MM.1S (cell line): Measurements from ENCODE around the gene HSFX4.
"Not testable (repeated sequence)": the region's sequence is repeated elsewhere in the genome, so short reads cannot be mapped to it uniquely, and the experiment has no call there.

Experiments used
- DNase-seq: peaks from one replicate; pipeline ENCODE4 v3.0.0-alpha.2; 2015
- H2AFZ ChIP-seq: fragments of 300-600 bp; sonication (generic); 2 replicates; pipeline ENCODE4 v1.6.0; 2016; ENCODE audit warnings: antibody characterized with exemption, low read length
- H3F3A ChIP-seq: fragments of 300-600 bp; sonication (generic); 2 replicates; pipeline ENCODE4 v1.6.1; 2016; ENCODE audit warnings: mild to moderate bottlenecking, antibody characterized with exemption, low read length, moderate library complexity, mixed read lengths; ENCODE audit not compliant: insufficient read depth
- H3K27ac ChIP-seq: fragments of 300-600 bp; sonication (generic); 2 replicates; pipeline ENCODE4 v1.5.1; 2016; ENCODE audit warnings: mild to moderate bottlenecking, low read length
- H3K27me3 ChIP-seq: fragments of 300-600 bp; sonication (generic); replicated peaks from 2 replicates; pipeline ENCODE4 v1.6.0; 2016; ENCODE audit warnings: low read length; ENCODE audit not compliant: insufficient read depth
- H3K36me3 ChIP-seq: fragments of 300-600 bp; sonication (generic); replicated peaks from 2 replicates; pipeline ENCODE4 v1.6.1; 2016; ENCODE audit warnings: mild to moderate bottlenecking, low read length, mixed read lengths; ENCODE audit not compliant: insufficient read depth
- H3K4me1 ChIP-seq: fragments of 300-600 bp; sonication (generic); 2 replicates; pipeline ENCODE4 v1.6.1; 2016; ENCODE audit warnings: low read length, mixed read lengths
- H3K4me2 ChIP-seq: fragments of 300-600 bp; sonication (generic); 2 replicates; pipeline ENCODE4 v1.6.0; 2016; ENCODE audit warnings: low read depth, low read length
- H3K4me3 ChIP-seq: fragments of 300-600 bp; sonication (generic); 2 replicates; pipeline ENCODE4 v1.5.1; 2016; ENCODE audit warnings: low read length, mixed read lengths
- H3K79me2 ChIP-seq: fragments of 300-600 bp; sonication (generic); 2 replicates; pipeline ENCODE4 v1.6.1; 2016; ENCODE audit warnings: mixed run types, low read length, mixed read lengths
- H3K9ac ChIP-seq: fragments of 300-600 bp; sonication (generic); 2 replicates; pipeline ENCODE4 v1.6.1; 2016; ENCODE audit warnings: low read length, mixed read lengths
- H3K9me2 ChIP-seq: fragments of 300-600 bp; sonication (generic); replicated peaks from 2 replicates; pipeline ENCODE4 v1.6.1; 2016; ENCODE audit warnings: mild to moderate bottlenecking, low read length, mixed read lengths; ENCODE audit not compliant: insufficient read depth
- H3K9me3 ChIP-seq: fragments of 300-600 bp; sonication (generic); replicated peaks from 2 replicates; pipeline ENCODE4 v1.6.1; 2016; ENCODE audit warnings: mild to moderate bottlenecking, low read length, mixed read lengths; ENCODE audit not compliant: insufficient read depth
- H4K20me1 ChIP-seq: fragments of 300-600 bp; sonication (generic); 2 replicates; pipeline ENCODE4 v1.6.1; 2016; ENCODE audit warnings: mild to moderate bottlenecking, low read length, moderate library complexity, mixed read lengths; ENCODE audit not compliant: insufficient read depth
- CTCF ChIP-seq: fragments of 300-600 bp; sonication (generic); IDR thresholded peaks from 2 replicates; pipeline ENCODE4 v1.5.1; 2016; ENCODE audit warnings: antibody characterized with exemption, low read length, mixed read lengths
- EZH2 ChIP-seq: fragments of 300-600 bp; sonication (generic); optimal IDR thresholded peaks from 2 replicates; pipeline ENCODE3; 2017; ENCODE audit warnings: low read depth, mild to moderate bottlenecking, antibody characterized with exemption, low read length, mixed read lengths
- EZH2phosphoT487 ChIP-seq: fragments of 300-600 bp; sonication (generic); IDR thresholded peaks from 2 replicates; pipeline ENCODE4 v1.6.1; 2018; ENCODE audit warnings: antibody characterized with exemption, low read length

Gene HSFX4

GRCh38 chrX:149939655-149939904 lies 10.2 kb downstream of the HSFX4 start:
- no peaks in the 10 kb centered on the region for H3K9me2 ChIP-seq
- H3K9ac ChIP-seq, result peak overlapping the region; percentile 64; the same call in 1 of the 2 replicates
- no peaks in the 10 kb centered on the region for H3K4me1 ChIP-seq
- no peaks in the 10 kb centered on the region for H4K20me1 ChIP-seq
- no peaks in the 10 kb centered on the region for H3K36me3 ChIP-seq
- no peaks in the 10 kb centered on the region for H3K9me3 ChIP-seq
- no peaks in the 10 kb centered on the region for H3K27me3 ChIP-seq
- TF ChIP-seq EZH2phosphoT487, result no peak
- no peak for TF ChIP-seq EZH2
- no peak for TF ChIP-seq CTCF
- DNase-seq, result no peak
- H3K4me2 ChIP-seq, result peak overlapping the region; percentile 62; the same call in 1 of the 2 replicates
- H3F3A ChIP-seq, result no peaks in the 10 kb centered on the region
- peak overlapping the region; percentile 57 for H3K4me3 ChIP-seq
- peak overlapping the region; percentile 48; the same call in 1 of the 2 replicates for H2AFZ ChIP-seq
- H3K27ac ChIP-seq, result peak overlapping the region; percentile 84; the same call in 1 of the 2 replicates
- peaks cover 11% of the 10 kb centered on the region for H3K79me2 ChIP-seq

GRCh38 chrX:149939905-149940673 lies 10.7 kb downstream of the HSFX4 start:
- no peaks in the 10 kb centered on the region for H3K27me3 ChIP-seq
- TF ChIP-seq EZH2phosphoT487 (no peak), CTCF (no peak)
- peak overlapping the region; percentile 57 for H3K4me3 ChIP-seq
- no peaks in the 10 kb centered on the region for H3K36me3 ChIP-seq
- H3K27ac ChIP-seq, result peak overlapping the region; percentile 84; the same call in 1 of the 2 replicates
- H3K4me1 ChIP-seq, result no peaks in the 10 kb centered on the region
- no peaks in the 10 kb centered on the region for H3F3A ChIP-seq
- H3K79me2 ChIP-seq, result peaks cover 11% of the 10 kb centered on the region
- H3K9me3 ChIP-seq, result no peaks in the 10 kb centered on the region
- no peaks in the 10 kb centered on the region for H3K9me2 ChIP-seq
- H3K9ac ChIP-seq, result peak overlapping the region; percentile 64; the same call in 1 of the 2 replicates
- H4K20me1 ChIP-seq, result no peaks in the 10 kb centered on the region
- DNase-seq, result peak; percentile 89
- H2AFZ ChIP-seq, result peak overlapping the region; percentile 48; the same call in 1 of the 2 replicates
- H3K4me2 ChIP-seq, result peak overlapping the region; percentile 62; the same call in 1 of the 2 replicates

GRCh38 chrX:149940674-149941024 lies 11.3 kb downstream of the HSFX4 start:
- not testable (repeated sequence) for H3K9ac ChIP-seq

GRCh38 chrX:149945087-149945670 lies 15.8 kb downstream of the HSFX4 start:
- H3K36me3 ChIP-seq, DNase-seq, H3K4me3 ChIP-seq, H3K27ac ChIP-seq, H3K79me2 ChIP-seq, H3K9me2 ChIP-seq, H3K9ac ChIP-seq, H3K4me1 ChIP-seq, H3F3A ChIP-seq, H4K20me1 ChIP-seq, H3K9me3 ChIP-seq, H3K27me3 ChIP-seq, H3K4me2 ChIP-seq, H2AFZ ChIP-seq: not testable (repeated sequence)

More at GRCh38 chrX:149940674-149941024, 11.3 kb downstream of the HSFX4 start:
- not testable (repeated sequence) for H3K4me3 ChIP-seq, H3K9me2 ChIP-seq, H3K4me2 ChIP-seq, DNase-seq, H3K27ac ChIP-seq, H3K27me3 ChIP-seq, H3F3A ChIP-seq, H3K9me3 ChIP-seq, H3K4me1 ChIP-seq, H2AFZ ChIP-seq, H3K36me3 ChIP-seq, H4K20me1 ChIP-seq
- peak; percentile 42 for TF ChIP-seq CTCF
- peaks cover 11% of the 10 kb centered on the region for H3K79me2 ChIP-seq

- H3K4me3 ChIP-seq, H3F3A ChIP-seq, H2AFZ ChIP-seq, H3K4me2 ChIP-seq, H3K9me2 ChIP-seq, H3K9me3 ChIP-seq, H4K20me1 ChIP-seq, H3K9ac ChIP-seq, H3K27ac ChIP-seq, H3K27me3 ChIP-seq, H3K36me3 ChIP-seq, DNase-seq, H3K4me1 ChIP-seq, H3K79me2 ChIP-seq: not testable (repeated sequence)
Observed at GRCh38 chrX:149945820-149946219, 16.4 kb downstream of the HSFX4 start.
